ENCODE results near the gene PCGF1. TPM values are rescaled to one million over a fixed set of nuclear protein-coding genes. Genes with fewer than 3 reads are reported as not detected.

PCGF1 gene
- total and polyA plus RNA-seq, 9 of the 15 experiments (the other 6 are each of a cell fraction or from before 2014, with no cell fraction given): 20.3 to 45.7 (median 29.3) TPM

DNA sequence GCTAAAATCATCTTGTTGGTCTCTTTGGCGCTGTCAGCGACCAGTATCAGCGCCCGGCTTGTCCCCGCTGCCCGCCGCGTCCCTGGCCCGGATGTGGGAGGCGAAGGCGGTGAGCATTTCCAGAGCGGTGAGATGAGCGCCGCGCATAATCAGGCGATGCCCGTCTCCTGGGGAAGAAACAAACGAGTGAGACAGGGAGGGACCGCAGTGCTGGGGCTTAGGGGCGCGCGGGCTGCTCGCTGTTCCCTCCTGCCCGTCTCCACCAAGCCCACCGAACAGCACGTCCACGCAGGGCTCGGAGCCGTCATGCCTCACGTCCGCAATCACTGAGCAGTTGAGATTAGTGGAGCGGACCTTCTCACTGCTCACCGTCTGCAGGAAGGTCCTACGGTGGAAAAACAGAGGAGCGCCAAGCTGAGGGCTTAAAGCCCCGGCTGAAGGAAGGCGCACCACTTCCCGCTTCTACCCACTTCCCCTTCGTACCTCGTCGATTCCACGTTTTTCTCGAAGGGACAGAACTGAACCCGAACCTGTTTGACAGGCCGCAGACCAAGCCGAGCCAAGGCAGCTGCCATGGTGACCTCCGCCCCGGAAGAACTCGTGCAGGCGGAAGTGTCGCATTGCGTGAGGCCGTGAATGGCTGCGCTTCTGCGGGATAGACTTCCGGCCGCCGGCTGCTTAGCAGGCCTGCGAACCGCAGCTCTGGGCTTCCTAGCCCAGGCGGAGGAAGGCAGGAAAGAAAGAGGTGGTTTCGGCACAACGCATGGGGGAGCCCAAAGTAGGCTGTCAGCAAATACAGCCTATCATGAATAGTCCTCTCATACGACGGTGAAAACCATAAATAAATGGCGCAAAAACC lies 35.2 kb downstream of the PCGF1 start, which contains the start of gene MRPL53 (continued):
- TF ChIP-seq, protein P1, sequence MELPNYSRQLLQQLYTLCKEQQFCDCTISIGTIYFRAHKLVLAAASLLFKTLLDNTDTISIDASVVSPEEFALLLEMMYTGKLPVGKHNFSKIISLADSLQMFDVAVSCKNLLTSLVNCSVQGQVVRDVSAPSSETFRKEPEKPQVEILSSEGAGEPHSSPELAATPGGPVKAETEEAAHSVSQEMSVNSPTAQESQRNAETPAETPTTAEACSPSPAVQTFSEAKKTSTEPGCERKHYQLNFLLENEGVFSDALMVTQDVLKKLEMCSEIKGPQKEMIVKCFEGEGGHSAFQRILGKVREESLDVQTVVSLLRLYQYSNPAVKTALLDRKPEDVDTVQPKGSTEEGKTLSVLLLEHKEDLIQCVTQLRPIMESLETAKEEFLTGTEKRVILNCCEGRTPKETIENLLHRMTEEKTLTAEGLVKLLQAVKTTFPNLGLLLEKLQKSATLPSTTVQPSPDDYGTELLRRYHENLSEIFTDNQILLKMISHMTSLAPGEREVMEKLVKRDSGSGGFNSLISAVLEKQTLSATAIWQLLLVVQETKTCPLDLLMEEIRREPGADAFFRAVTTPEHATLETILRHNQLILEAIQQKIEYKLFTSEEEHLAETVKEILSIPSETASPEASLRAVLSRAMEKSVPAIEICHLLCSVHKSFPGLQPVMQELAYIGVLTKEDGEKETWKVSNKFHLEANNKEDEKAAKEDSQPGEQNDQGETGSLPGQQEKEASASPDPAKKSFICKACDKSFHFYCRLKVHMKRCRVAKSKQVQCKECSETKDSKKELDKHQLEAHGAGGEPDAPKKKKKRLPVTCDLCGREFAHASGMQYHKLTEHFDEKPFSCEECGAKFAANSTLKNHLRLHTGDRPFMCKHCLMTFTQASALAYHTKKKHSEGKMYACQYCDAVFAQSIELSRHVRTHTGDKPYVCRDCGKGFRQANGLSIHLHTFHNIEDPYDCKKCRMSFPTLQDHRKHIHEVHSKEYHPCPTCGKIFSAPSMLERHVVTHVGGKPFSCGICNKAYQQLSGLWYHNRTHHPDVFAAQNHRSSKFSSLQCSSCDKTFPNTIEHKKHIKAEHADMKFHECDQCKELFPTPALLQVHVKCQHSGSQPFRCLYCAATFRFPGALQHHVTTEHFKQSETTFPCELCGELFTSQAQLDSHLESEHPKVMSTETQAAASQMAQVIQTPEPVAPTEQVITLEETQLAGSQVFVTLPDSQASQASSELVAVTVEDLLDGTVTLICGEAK (IDR thresholded peaks at IDR 0.05): peak; percentile 99
- TF ChIP-seq, protein P1 (CRISPR knock-in tag; IDR thresholded peaks at IDR 0.05): no peak
- TF ChIP-seq JUND (IDR thresholded peaks at IDR 0.05; ENCODE audit: borderline replicate concordance, low read depth, low read length) (peak; percentile 47; the same call in 1 of the 2 replicates), JUND (tag; IDR thresholded peaks at IDR 0.05; ENCODE audit: borderline replicate concordance, low read depth, low read length) (peak; percentile 32; the same call in 1 of the 3 replicates), SREBF1 (IDR thresholded peaks at IDR 0.05; ENCODE audit: borderline replicate concordance, low read depth, low read length) (peak; percentile 30; the same call in 1 of the 2 replicates), ZNF589 (CRISPR knock-in tag; IDR thresholded peaks at IDR 0.05; ENCODE audit: low read depth) (peak; percentile 83; the same call in 1 of the 2 replicates), POU5F1 (IDR thresholded peaks at IDR 0.05; ENCODE audit: borderline replicate concordance, low read depth, low read length, partially characterized antibody) (no peak), L3MBTL2 (IDR thresholded peaks at IDR 0.05) (peak; percentile 77), NFIC (IDR thresholded peaks at IDR 0.05) (peak; percentile 47; the same call in 1 of the 2 replicates), RNF2 (IDR thresholded peaks at IDR 0.05) (peak; percentile 46), TAF7 (tag; IDR thresholded peaks at IDR 0.05) (peak; percentile 9; the same call in 1 of the 2 replicates), ZEB2 (IDR thresholded peaks at IDR 0.05) (no peak), RBM25 (IDR thresholded peaks at IDR 0.05; ENCODE audit: low read depth, low read length, severe bottlenecking) (no peak), ZNF23 (CRISPR knock-in tag; IDR thresholded peaks at IDR 0.05) (0 out of 2 replicates have a peak, but pooled peaks have one; percentile 6), MAFK (IDR thresholded peaks at IDR 0.05; ENCODE audit: low read length) (no peak), PPARD (CRISPR knock-in tag; IDR thresholded peaks at IDR 0.05) (no peak), TOE1 (IDR thresholded peaks at IDR 0.05; ENCODE audit: borderline replicate concordance) (no peak; the same call in 1 of the 2 replicates), TOE1 (CRISPR knock-in tag; IDR thresholded peaks at IDR 0.05; ENCODE audit: borderline replicate concordance, low read depth) (no peak)
- TF ChIP-seq, protein P2, sequence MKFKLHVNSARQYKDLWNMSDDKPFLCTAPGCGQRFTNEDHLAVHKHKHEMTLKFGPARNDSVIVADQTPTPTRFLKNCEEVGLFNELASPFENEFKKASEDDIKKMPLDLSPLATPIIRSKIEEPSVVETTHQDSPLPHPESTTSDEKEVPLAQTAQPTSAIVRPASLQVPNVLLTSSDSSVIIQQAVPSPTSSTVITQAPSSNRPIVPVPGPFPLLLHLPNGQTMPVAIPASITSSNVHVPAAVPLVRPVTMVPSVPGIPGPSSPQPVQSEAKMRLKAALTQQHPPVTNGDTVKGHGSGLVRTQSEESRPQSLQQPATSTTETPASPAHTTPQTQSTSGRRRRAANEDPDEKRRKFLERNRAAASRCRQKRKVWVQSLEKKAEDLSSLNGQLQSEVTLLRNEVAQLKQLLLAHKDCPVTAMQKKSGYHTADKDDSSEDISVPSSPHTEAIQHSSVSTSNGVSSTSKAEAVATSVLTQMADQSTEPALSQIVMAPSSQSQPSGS (CRISPR knock-in tag; IDR thresholded peaks at IDR 0.05): no peak

All from K562 (cell line).